Astrocyte of the spinal cord (primary cell): ENCODE data around the gene ZAP70.
A peak's percentile ranks its signal among the peaks of the same experiment; 100 is the strongest.

ENCODE experiments used
- DNase-seq: peaks from one replicate; pipeline ENCODE4 v3.0.0; 2011; ENCODE audit warnings: low read depth, low spot score
- H3K4me3 ChIP-seq: 2 replicates; pipeline ENCODE4 v1.5.1; 2011; ENCODE audit warnings: low read depth, mild to moderate bottlenecking, low read length, moderate library complexity
- in situ Hi-C: cut with HindIII; loops from 2 replicates; pipeline ENCODE4 v1.10.0; 2017; ENCODE audit warnings: low sequenced_read_pairs
- TF ChIP-seq, protein P1 (sequence below): IDR thresholded peaks from 2 replicates; pipeline ENCODE4 v1.5.1; 2012; ENCODE audit warnings: low read depth, mild to moderate bottlenecking, low read length, inconsistent platforms

The ZAP70 gene

DNA sequence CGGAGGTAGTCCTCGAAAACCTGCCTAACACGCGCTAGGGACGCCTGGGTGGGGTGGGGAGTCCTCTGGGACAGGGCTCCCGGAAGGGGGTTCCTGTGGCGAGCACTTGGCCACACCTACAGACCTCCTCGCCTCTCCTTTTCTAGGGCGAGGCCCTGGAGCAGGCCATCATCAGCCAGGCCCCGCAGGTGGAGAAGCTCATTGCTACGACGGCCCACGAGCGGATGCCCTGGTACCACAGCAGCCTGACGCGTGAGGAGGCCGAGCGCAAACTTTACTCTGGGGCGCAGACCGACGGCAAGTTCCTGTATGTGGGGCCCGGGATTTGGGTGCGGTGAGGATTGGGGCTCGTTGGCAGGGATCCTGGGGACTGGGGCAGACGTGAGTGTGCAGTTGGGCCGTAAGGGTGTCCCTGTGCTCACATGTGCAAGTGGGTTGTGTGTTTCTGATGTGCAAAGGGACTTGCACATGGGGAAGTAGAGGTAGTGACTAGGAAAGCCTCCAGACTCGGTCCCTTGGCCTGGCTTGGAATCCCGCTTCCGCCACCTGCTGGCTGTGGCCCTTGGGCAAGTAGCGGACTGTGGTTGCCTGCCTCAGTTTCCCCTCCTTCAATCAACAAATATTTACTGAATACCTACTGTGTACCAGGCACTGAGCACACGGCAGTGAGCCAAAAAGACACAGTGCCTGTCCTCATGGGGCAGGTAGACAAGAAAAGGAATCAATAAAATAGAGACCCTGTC, 11.7 kb downstream of the ZAP70 start:
- in situ Hi-C loops, result no loop called here
- no peak for DNase-seq
- H3K4me3 ChIP-seq, result no peak overlapping the region
- TF ChIP-seq, protein P1, sequence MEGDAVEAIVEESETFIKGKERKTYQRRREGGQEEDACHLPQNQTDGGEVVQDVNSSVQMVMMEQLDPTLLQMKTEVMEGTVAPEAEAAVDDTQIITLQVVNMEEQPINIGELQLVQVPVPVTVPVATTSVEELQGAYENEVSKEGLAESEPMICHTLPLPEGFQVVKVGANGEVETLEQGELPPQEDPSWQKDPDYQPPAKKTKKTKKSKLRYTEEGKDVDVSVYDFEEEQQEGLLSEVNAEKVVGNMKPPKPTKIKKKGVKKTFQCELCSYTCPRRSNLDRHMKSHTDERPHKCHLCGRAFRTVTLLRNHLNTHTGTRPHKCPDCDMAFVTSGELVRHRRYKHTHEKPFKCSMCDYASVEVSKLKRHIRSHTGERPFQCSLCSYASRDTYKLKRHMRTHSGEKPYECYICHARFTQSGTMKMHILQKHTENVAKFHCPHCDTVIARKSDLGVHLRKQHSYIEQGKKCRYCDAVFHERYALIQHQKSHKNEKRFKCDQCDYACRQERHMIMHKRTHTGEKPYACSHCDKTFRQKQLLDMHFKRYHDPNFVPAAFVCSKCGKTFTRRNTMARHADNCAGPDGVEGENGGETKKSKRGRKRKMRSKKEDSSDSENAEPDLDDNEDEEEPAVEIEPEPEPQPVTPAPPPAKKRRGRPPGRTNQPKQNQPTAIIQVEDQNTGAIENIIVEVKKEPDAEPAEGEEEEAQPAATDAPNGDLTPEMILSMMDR, result no peak

GRCh38 chr2:97726261-97727064, 13.1 kb downstream of the ZAP70 start:
- no peak for DNase-seq
- no peak overlapping the region for H3K4me3 ChIP-seq
- TF ChIP-seq, protein P1, result no peak
- in situ Hi-C loops, result no loop called here

- no peak for DNase-seq
- in situ Hi-C loops, result no loop called here
- TF ChIP-seq, protein P1, result no peak
- H3K4me3 ChIP-seq, result no peak overlapping the region
Observed at GRCh38 chr2:97727296-97727695, 13.9 kb downstream of the ZAP70 start.

- in situ Hi-C loops, result no loop called here
- TF ChIP-seq, protein P1, result no peak
- H3K4me3 ChIP-seq, result no peak overlapping the region
- DNase-seq, result no peak
Observed at GRCh38 chr2:97728091-97728731, 14.8 kb downstream of the ZAP70 start.

DNA sequence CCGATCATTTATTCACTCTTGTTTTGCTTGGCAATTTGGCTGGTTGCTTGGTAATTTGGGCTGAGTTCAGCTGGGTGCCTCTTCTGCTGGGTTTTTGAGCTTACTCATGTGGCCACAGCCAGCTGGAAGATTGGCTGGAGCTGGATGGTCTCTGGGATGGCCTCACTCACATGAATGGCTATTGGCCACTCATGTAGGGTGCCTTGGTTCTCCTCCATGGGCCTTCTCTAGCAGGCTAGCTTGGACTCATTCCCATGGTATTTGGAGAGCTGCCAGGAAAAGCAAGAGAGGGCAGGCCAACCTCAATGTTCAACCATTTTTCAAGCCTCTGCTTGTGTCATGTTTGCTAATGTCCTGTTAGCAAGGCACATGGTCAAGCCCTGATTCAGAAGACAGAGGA, 16.9 kb downstream of the ZAP70 start:
- DNase-seq, result peak; percentile 42
- H3K4me3 ChIP-seq, result no peak overlapping the region
- TF ChIP-seq, protein P1, result no peak
- in situ Hi-C loops, result no loop called here

DNA sequence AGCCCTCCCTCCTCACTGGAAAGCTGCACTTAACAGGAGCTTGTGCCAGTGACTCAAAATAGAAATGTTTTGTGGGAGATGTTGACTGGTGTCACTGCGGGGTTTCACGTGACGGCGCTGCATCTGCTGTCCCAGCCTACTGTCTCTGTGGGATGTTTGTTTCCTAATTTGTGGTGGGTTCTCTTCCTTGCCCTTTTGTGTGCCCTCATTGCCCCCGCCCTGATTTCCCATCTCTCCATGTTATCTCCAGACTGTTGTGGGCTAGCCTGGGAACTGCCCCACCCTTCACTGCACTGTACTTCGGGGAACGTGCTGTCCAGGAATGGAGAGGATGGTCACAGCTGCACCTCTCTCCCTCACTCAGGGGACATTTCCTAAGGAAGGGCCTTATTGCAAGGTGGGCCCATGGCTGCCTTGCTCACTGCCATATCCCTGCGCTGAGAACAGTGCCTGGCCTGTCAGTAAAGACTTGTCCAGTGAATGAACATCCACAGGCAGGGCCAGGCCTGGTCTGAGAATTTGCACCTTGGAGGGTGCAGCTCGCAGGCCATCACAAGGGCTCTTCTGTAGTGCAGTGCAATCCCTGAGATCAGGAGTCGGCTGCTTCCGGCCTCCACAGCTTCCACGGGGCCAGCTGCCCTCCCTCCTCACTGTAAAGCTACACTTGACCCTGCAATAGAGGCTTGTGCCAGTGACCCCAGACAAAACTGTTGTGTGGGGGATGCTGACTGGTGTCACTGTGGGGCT, 18.1 kb downstream of the ZAP70 start:
- in situ Hi-C loops, result no loop called here
- no peak overlapping the region for H3K4me3 ChIP-seq
- TF ChIP-seq, protein P1, result no peak
- no peak for DNase-seq
